Tibial artery (tissue), 4 donors: ENCODE measurements around the gene PPP1R9B.

Experiments
- DNase-seq, 2 donors: peaks; one replicate each; pipeline ENCODE4 v3.0.0-alpha.2; 2019
- H3K27ac ChIP-seq, 2 donors: fragments of 200-600 bp; sonication (generic) in 1 of 2; 1 replicate in 1 of 2; 2 replicates in 1 of 2; pipeline ENCODE4 v1.5.1; 2018 to 2019; ENCODE audit warnings: mild to moderate bottlenecking in 1 of 2
- H3K27me3 ChIP-seq, 2 donors: fragments of 200-600 bp; sonication (generic) in 1 of 2; one replicate each; pipeline versions ENCODE4 v1.5.1 to v1.6.0; 2016 to 2019
- H3K36me3 ChIP-seq, 3 donors: fragments of 200-600 bp; sonication (generic) in 2 of 3; one replicate each; pipeline ENCODE4 v1.5.1; 2016 to 2019; ENCODE audit warnings: mild to moderate bottlenecking in 2 of 3
- H3K4me1 ChIP-seq, 4 donors: fragments of 200-600 bp; sonication (generic) in 2 of 4; 1 replicate in 3 of 4; 2 replicates in 1 of 4; pipeline ENCODE4 v1.5.1; 2016 to 2019
- H3K4me3 ChIP-seq, 2 donors: fragments of 200-600 bp; sonication (generic) in 1 of 2; 1 replicate in 1 of 2; 2 replicates in 1 of 2; pipeline ENCODE4 v1.5.1; 2018 to 2019; ENCODE audit warnings: mild to moderate bottlenecking in 2 of 2
- H3K9me3 ChIP-seq, 3 donors: fragments of 200-600 bp; sonication (generic) in 1 of 3; one replicate each; pipeline ENCODE4 v1.5.1; 2016 to 2019
- CTCF ChIP-seq, 2 experiments: fragments of 200-600 bp in 1 of 2; fragments of 450-650 bp in 1 of 2; IDR thresholded peaks; one replicate each; pipeline ENCODE4 v1.5.1; 2017 to 2019; ENCODE audit warnings: antibody characterized with exemption in 2 of 2, mild to moderate bottlenecking in 1 of 2, moderate library complexity in 1 of 2
- intact Hi-C: fragments of 100-400 bp; cut with DNase I; formaldehyde crosslinking; loops from one replicate; pipeline ENCODE4 v1.15.0; 2023; ENCODE audit warnings: low total_unique reads

The PPP1R9B gene

GRCh38 chr17:50181144-50181543 is 30.7 kb upstream of the PPP1R9B start:
- Histone ChIP-seq H3K27ac (peak overlapping the region; percentile 98 to 99), H3K4me1 (peaks cover 0 to 57% (median 52%) of the 10 kb centered on the region in 4 donors), H3K27me3 (no peaks in the 10 kb centered on the region), H3K4me3 (no peak overlapping the region), H3K9me3 (no peaks in the 10 kb centered on the region), H3K36me3 (peaks cover 8 to 10% (median 9%) of the 10 kb centered on the region in 3 donors)
- no peak for TF ChIP-seq CTCF (IDR thresholded peaks at IDR 0.05)
- DNase-seq, result no peak
- intact Hi-C loops, result no loop called here

- Histone ChIP-seq H3K9me3 (no peaks in the 10 kb centered on the region), H3K36me3 (peaks cover 3 to 5% (median 4%) of the 10 kb centered on the region in 3 donors), H3K27ac (peak overlapping the region; percentile 98 to 99), H3K27me3 (no peaks in the 10 kb centered on the region), H3K4me3 (no peak overlapping the region), H3K4me1 (peaks cover 0 to 57% (median 52%) of the 10 kb centered on the region in 4 donors)
- TF ChIP-seq CTCF (IDR thresholded peaks at IDR 0.05), result no peak
- no peak for DNase-seq
- intact Hi-C loops, result no loop called here
Observed at GRCh38 chr17:50180620-50181019, 30.1 kb upstream of the PPP1R9B start.

- Histone ChIP-seq H3K27ac (peak overlapping the region; percentile 98 to 99), H3K27me3 (no peaks in the 10 kb centered on the region), H3K4me3 (no peak overlapping the region), H3K36me3 (peaks cover 0 to 2% (median 0%) of the 10 kb centered on the region in 3 donors), H3K4me1 (peaks cover 0 to 57% (median 52%) of the 10 kb centered on the region in 4 donors), H3K9me3 (no peaks in the 10 kb centered on the region)
- TF ChIP-seq CTCF (IDR thresholded peaks at IDR 0.05), result no peak
- intact Hi-C loops, result no loop called here
- DNase-seq, result no peak
Observed at GRCh38 chr17:50180111-50180510, 29.6 kb upstream of the PPP1R9B start.

GRCh38 chr17:50177983-50178834 is 27.7 kb upstream of the PPP1R9B start:
- intact Hi-C loops, result no loop called here
- Histone ChIP-seq H3K4me3 (peak overlapping the region in 1 of 2 donors; percentile 19), H3K9me3 (no peaks in the 10 kb centered on the region), H3K27ac (peak overlapping the region; percentile 98 to 99), H3K4me1 (peaks cover 0 to 55% (median 49%) of the 10 kb centered on the region in 4 donors), H3K36me3 (peaks cover 0 to 4% (median 0%) of the 10 kb centered on the region in 3 donors), H3K27me3 (no peaks in the 10 kb centered on the region)
- peak; percentile 40 to 51 for TF ChIP-seq CTCF (IDR thresholded peaks at IDR 0.05)
- peak; percentile 84 to 97 for DNase-seq

GRCh38 chr17:50177476-50177875 is 27.0 kb upstream of the PPP1R9B start:
- DNase-seq, result no peak
- H3K27ac ChIP-seq, result peak overlapping the region; percentile 98 to 99
- no peak overlapping the region for H3K4me3 ChIP-seq
- TF ChIP-seq CTCF (IDR thresholded peaks at IDR 0.05), result no peak
- H3K27me3 ChIP-seq, result no peaks in the 10 kb centered on the region
- peaks cover 0 to 4% (median 0%) of the 10 kb centered on the region in 3 donors for H3K36me3 ChIP-seq
- intact Hi-C loops, result no loop called here
- peaks cover 0 to 59% (median 55%) of the 10 kb centered on the region in 4 donors for H3K4me1 ChIP-seq
- H3K9me3 ChIP-seq, result no peaks in the 10 kb centered on the region
